ENCODE results near the gene NRN1L. TPM values are rescaled to one million over a fixed set of nuclear protein-coding genes. Genes with fewer than 3 reads are reported as not detected.

The NRN1L gene
- total RNA-seq, 1 donor from 2014 or later, result 0.56 TPM

DNA sequence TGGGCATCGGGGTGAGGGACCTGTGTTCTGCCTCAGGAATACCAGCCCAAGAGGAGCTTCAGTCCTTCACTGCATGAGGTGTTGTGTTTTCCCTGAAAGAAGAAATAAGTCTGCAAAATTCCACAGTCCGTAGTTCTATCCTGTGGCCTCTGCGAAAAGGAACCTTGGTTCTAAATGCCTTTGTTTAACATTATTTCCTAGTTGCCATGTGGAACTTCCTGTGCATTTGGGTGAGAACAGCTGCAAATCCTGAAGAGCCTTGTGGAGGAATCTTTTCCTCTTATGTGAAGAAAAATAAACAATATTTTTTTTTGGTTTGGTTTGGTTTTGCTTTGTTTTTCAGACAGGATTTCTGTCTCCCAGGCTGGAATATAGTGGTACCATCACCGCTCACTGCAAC is 18.1 kb downstream of the NRN1L start:
- TF ChIP-seq, protein P1, sequence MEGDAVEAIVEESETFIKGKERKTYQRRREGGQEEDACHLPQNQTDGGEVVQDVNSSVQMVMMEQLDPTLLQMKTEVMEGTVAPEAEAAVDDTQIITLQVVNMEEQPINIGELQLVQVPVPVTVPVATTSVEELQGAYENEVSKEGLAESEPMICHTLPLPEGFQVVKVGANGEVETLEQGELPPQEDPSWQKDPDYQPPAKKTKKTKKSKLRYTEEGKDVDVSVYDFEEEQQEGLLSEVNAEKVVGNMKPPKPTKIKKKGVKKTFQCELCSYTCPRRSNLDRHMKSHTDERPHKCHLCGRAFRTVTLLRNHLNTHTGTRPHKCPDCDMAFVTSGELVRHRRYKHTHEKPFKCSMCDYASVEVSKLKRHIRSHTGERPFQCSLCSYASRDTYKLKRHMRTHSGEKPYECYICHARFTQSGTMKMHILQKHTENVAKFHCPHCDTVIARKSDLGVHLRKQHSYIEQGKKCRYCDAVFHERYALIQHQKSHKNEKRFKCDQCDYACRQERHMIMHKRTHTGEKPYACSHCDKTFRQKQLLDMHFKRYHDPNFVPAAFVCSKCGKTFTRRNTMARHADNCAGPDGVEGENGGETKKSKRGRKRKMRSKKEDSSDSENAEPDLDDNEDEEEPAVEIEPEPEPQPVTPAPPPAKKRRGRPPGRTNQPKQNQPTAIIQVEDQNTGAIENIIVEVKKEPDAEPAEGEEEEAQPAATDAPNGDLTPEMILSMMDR (IDR thresholded peaks at IDR 0.05; ENCODE audit: unreplicated experiment), result no peak
- peaks cover 39% of the 10 kb centered on the region for H3K4me1 Mint-ChIP-seq (ENCODE audit: unreplicated experiment)
- H3K27ac Mint-ChIP-seq (ENCODE audit: unreplicated experiment), result peak overlapping the region; percentile 100
- peaks cover 2% of the 10 kb centered on the region for H3K27me3 Mint-ChIP-seq (ENCODE audit: unreplicated experiment)
- H3K4me3 Mint-ChIP-seq (ENCODE audit: unreplicated experiment), result peak overlapping the region; percentile 52
- peaks cover 19% of the 10 kb centered on the region for H3K36me3 Mint-ChIP-seq (ENCODE audit: low read depth, unreplicated experiment)
- DNase-seq (ENCODE audit: low spot score), result no peak
- H3K9me3 Mint-ChIP-seq (ENCODE audit: unreplicated experiment), result no peaks in the 10 kb centered on the region

DNA sequence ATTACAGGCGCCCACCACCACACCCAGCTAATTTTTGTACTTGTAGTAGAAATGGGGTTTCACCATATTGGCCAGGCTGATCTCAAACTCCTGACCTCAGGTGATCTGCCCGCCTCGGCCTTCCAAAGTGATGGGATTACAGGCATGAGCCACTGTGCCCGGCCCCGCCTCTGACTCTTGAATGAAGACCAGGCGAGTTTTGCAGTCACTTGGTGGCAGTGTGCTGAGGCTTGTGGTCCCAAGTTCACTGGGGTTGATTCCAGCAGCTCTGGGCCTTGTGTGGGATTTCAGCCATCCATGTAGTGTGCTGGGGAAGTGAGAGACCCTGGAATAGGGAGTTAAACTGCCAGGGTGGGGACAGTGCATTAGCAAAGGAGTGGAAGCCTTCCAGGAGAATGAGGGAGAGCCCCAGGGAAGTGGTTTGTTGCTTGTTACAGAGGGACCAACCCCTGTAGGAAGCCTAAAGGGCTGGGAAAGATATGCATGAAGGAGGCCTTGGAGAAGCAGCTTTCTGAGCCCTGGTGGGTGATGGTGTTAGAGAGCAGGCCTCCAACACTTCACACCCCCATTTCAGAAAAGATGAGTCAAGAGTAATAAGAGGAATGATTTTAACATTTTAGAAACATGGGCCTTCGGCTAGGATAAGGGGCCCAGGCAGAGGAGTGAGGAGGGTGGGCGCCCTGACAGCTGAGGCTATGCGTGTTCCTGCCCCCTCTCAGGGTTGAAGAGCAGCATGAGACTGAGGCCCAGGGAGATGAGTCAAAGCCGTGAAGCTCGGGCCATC is 22.9 kb downstream of the NRN1L start:
- TF ChIP-seq, protein P1 (IDR thresholded peaks at IDR 0.05; ENCODE audit: unreplicated experiment), result no peak
- Mint-ChIP-seq H3K27ac (ENCODE audit: unreplicated experiment) (no peak overlapping the region), H3K27me3 (ENCODE audit: unreplicated experiment) (no peaks in the 10 kb centered on the region), H3K9me3 (ENCODE audit: unreplicated experiment) (no peaks in the 10 kb centered on the region), H3K36me3 (ENCODE audit: low read depth, unreplicated experiment) (peaks cover 20% of the 10 kb centered on the region), H3K4me3 (ENCODE audit: unreplicated experiment) (no peak overlapping the region), H3K4me1 (ENCODE audit: unreplicated experiment) (peaks cover 20% of the 10 kb centered on the region)
- DNase-seq (ENCODE audit: low spot score), result no peak

DNA sequence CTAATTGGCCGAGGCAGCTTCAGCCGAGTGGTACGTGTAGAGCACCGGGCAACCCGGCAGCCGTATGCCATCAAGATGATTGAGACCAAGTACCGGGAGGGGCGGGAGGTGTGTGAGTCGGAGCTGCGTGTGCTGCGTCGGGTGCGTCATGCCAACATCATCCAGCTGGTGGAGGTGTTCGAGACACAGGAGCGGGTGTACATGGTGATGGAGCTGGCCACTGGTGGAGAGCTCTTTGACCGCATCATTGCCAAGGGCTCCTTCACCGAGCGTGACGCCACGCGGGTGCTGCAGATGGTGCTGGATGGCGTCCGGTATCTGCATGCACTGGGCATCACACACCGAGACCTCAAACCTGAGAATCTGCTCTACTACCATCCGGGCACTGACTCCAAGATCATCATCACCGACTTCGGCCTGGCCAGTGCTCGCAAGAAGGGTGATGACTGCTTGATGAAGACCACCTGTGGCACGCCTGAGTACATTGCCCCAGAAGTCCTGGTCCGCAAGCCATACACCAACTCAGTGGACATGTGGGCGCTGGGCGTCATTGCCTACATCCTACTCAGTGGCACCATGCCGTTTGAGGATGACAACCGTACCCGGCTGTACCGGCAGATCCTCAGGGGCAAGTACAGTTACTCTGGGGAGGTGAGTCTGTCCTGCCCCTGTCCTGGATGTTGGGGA is 24.5 kb downstream of the NRN1L start:
- TF ChIP-seq, protein P1 (IDR thresholded peaks at IDR 0.05; ENCODE audit: unreplicated experiment), result no peak
- DNase-seq (ENCODE audit: low spot score), result no peak
- peaks cover 25% of the 10 kb centered on the region for H3K36me3 Mint-ChIP-seq (ENCODE audit: low read depth, unreplicated experiment)
- no peaks in the 10 kb centered on the region for H3K9me3 Mint-ChIP-seq (ENCODE audit: unreplicated experiment)
- peaks cover 7% of the 10 kb centered on the region for H3K4me1 Mint-ChIP-seq (ENCODE audit: unreplicated experiment)
- no peak overlapping the region for H3K27ac Mint-ChIP-seq (ENCODE audit: unreplicated experiment)
- H3K4me3 Mint-ChIP-seq (ENCODE audit: unreplicated experiment), result no peak overlapping the region
- no peaks in the 10 kb centered on the region for H3K27me3 Mint-ChIP-seq (ENCODE audit: unreplicated experiment)

DNA sequence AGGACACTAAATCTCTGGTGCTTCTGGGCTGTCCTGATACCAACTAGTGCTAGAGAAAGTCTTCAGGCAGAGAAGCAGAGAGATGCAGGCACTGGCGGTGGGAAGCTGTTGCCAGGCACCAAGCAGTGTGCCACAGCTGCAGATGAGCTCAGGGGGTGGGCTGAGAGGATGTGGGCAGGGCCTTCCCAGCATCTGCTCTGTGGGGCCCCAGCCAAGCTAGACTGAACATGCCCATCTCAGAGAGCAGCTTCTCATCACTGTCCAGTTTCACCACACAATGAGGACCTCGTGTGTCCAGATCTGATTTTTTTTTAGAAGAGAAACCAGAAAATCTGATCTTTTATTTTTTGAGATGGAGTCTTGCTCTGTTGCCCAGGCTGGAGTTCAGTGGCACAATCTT is 25.5 kb downstream of the NRN1L start:
- TF ChIP-seq, protein P1 (IDR thresholded peaks at IDR 0.05; ENCODE audit: unreplicated experiment), result no peak
- H3K4me1 Mint-ChIP-seq (ENCODE audit: unreplicated experiment), result peaks cover 4% of the 10 kb centered on the region
- DNase-seq (ENCODE audit: low spot score), result no peak
- H3K27me3 Mint-ChIP-seq (ENCODE audit: unreplicated experiment), result no peaks in the 10 kb centered on the region
- no peaks in the 10 kb centered on the region for H3K9me3 Mint-ChIP-seq (ENCODE audit: unreplicated experiment)
- peak overlapping the region; percentile 43 for H3K4me3 Mint-ChIP-seq (ENCODE audit: unreplicated experiment)
- H3K36me3 Mint-ChIP-seq (ENCODE audit: low read depth, unreplicated experiment), result peaks cover 28% of the 10 kb centered on the region
- H3K27ac Mint-ChIP-seq (ENCODE audit: unreplicated experiment), result no peak overlapping the region

Measured in endothelial cell (in vitro differentiated cells).